C4-2B (cell line): ENCODE results near the gene PRPF19.

Source experiments
- CTCF ChIP-seq: fragments of 450-650 bp; conservative IDR thresholded peaks from 2 replicates; pipeline ENCODE4 v1.5.1; 2017; ENCODE audit warnings: mild to moderate bottlenecking
- ZFX ChIP-seq: fragments of 450-650 bp; IDR thresholded peaks from 2 replicates; pipeline ENCODE4 v1.6.1; 2017

GRCh38 chr11:60955571-60955970, 49.2 kb upstream of the PRPF19 start:
- TF ChIP-seq CTCF: no peak
- TF ChIP-seq ZFX: no peak
